HG03521 (cell line): ENCODE data around the gene BCAN.
"Not testable (repeated sequence)": the region's sequence is repeated elsewhere in the genome, so short reads cannot be mapped to it uniquely, and the experiment has no call there.

Experiments used
- ATAC-seq: cut with Tn5 transposase; IDR thresholded peaks from one replicate; pipeline ENCODE4 v1.9.1; 2021; ENCODE audit warnings: mild to moderate bottlenecking, moderate library complexity; ENCODE audit not compliant: unreplicated experiment

Gene BCAN

DNA sequence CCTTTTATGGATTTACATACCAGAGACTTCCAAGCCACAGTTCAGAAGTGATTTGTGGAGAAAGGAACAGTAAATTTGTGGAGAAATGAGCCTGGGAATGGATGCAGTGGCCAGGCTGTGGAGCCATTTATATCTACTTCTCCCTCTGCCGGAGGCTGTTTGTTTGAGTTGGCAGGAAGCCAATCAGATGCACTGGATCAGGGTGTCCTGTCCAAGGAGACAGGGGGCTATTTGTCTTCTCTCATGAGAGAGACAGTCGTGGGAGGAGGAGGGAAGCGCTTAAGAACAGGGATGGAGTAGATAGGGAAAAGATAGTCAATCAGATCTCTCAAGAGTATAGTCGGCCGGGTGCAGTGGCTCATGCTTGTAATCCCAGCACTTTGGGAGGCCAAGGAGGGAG lies 25.5 kb upstream of the BCAN start:
- ATAC-seq = no peak

DNA sequence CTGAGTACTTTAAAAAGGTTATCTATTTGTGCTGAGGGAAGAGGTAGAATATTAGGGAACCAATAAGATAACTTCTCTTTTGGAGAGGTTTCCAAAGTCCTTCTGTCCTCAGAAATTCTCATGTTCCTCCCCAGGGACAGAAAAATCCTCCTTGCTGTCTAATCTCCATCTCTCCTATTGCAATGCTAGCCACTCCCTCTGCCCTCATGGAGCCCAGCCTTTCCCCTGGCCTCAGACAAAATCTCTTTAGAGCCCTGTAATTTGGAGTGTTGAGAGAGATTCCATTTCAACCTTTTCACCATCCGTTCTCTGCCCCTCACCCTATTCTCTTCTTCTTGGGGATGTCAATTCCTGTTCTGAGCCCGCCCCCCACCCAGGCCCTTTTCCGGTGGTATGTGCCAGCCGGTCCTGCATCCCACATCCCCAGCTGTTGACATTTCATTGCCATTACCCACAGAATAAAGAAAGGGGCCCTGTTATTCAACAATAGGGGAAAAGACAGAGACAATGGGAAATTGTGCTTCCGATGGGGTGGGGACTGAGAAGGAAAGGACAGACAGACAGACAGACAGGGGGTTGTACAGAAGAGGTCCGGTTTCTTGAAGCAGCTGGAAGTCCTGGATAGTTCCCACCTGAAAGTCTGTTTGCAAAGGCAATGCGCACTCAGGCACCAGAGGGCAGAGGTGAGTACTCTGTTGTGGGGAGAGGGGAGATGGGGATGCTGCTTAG lies 22.9 kb upstream of the BCAN start, which contains the start of gene HAPLN2:
TSS of gene HAPLN2 (plus strand) at position 563 of the 729 bp plus-strand sequence. CDS start 4,076 bp downstream, outside the sequence.
- no peak for ATAC-seq

DNA sequence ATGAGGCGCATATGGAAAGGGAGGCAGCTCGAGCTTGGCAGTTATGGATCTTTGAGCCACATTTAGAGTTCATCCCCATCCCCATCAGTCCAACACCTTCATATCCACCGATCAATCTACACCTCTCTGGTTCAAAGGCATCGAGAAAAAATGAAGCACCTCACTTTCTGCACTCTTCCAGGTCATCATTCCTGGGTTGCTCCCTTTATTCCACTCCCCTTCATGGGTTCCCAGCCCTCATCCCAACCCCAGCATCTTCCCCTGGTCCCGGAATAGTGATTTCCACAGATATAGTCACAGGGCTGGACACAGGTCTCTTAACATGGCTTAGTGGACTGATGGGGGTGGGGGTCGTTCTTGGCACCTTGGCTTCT lies 22.3 kb upstream of the BCAN start:
- no peak for ATAC-seq

DNA sequence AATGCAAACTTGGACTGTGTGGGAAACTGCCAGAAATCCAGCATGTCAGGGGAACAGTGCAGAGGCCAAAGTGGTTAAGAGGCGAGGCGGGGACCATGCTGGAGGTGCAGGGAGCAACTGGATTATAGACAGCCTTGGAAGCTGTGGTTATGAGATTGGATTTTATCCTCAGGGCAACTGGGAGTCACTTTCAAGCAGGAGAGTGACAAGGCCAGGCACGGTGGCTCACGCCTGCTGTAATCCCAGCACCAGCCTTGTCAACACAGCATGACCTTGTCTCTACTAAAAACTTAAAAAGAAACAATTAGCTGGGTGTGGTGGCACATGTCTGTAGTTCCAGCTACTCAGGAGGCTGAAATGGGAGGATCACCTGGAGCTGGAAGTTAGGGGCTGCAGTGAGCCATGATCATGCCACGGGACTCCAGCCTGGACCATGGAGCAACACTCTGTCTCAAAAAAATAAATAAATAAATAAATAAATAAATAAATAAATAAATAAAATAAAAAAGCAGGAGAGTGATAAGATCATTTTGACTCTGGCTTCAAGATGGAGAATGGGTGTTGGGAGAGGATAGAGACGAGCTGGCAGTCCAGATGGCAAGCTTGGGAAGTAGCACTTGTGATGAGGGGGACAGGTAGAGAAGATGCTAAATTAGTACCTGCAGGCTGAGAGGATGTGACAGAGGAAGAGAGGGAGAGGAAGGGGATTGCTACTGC lies 19.2 kb upstream of the BCAN start:
- ATAC-seq = no peak

DNA sequence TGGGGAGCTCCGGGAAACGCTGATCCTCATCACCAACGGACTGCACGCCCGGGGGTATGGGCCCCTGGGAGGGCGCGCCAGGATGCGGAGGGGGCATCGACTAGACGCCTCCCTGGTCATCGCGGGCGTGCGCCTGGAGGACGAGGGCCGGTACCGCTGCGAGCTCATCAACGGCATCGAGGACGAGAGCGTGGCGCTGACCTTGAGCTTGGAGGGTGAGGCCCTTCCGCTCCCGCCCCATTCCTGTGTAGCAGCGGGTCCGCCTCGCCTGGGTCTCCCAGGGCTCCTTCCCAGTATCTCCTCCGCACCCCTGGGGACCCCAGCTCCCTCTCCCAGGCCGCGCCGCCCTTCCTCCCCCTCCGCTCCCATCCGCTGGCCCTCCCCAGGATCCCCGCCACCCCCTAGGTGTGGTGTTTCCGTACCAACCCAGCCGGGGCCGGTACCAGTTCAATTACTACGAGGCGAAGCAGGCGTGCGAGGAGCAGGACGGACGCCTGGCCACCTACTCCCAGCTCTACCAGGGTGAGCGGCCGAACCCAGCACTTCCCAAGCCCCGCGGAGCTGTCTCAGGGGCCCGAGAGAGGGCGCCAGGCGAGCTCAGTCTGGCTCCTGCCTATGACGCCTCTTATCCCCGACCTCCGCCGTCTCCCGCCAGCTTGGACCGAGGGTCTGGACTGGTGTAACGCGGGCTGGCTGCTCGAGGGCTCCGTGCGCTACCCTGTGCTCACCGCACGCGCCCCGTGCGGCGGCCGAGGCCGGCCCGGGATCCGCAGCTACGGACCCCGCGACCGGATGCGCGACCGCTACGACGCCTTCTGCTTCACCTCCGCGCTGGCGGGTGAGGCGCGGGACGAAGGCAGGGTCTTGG lies 17.7 kb upstream of the BCAN start:
- ATAC-seq = no peak

DNA sequence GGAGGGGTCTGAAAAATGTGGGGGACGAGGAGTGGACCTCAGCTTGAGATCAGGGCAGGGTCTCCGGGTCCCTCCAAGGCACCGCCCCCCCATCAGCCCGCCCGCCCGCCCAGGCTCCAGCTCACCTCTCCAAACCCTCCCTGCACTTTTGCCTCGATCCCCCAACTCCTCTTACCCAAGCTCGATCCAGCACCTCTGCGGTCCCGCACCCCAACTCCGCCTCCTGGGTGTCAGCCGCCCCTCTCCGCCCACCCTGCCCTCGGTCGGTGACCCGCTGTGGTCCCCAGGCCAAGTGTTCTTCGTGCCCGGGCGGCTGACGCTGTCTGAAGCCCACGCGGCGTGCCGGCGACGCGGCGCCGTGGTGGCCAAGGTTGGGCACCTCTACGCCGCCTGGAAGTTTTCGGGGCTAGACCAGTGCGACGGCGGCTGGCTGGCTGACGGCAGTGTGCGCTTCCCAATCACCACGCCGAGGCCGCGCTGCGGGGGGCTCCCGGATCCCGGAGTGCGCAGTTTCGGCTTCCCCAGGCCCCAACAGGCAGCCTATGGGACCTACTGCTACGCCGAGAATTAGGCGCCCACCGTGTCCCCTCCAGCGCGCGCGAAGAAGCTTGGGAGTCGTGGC lies 17.0 kb upstream of the BCAN start:
- ATAC-seq = no peak

DNA sequence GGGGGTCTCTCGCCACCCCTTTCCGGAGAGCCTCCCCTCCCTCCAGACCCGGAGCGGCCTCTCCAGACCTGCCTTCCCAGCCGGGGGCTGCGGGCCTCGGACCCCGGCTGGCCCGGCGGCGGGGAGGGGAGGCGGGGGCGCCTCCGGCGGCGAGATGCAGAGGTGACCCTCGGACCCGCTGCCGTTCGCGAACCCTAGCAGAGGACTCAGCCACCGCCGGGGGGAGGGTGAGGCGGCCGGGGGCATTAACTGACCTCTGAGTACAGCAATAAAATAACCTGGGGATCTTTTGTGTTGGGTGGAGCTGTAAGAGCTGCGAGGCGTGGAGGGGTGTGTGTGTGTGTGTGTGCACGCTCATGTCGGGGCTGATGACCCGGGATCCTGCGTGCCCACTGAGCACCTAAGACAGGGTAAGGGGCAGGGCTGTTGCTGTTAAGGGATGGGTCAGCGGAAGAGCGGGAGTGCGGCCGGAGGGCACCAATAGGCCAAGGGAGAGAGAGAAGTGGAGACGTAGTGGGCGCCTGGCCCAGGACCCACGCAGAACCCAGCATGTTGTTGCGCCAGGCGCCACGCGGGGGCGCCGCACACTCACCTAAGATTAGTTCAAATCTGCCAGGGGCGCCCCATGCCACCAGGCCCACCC lies 16.4 kb upstream of the BCAN start:
- ATAC-seq = no peak

DNA sequence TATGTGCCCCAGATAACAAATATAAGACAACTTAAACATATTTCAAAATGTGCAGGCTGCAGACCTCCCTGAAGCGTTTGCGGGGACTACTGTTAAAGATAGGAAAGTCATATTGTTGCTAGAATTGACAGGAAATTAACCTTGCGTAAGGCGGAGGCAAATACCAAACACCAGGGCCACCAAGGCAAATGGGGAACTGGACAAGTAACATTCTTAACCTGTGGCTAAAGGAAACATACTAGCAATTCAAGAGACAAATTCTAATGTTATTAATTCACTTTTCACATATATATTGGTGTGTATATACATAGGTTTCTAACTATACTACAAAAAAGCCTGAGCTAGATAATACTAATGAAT lies 15.9 kb upstream of the BCAN start:
- no peak for ATAC-seq

DNA sequence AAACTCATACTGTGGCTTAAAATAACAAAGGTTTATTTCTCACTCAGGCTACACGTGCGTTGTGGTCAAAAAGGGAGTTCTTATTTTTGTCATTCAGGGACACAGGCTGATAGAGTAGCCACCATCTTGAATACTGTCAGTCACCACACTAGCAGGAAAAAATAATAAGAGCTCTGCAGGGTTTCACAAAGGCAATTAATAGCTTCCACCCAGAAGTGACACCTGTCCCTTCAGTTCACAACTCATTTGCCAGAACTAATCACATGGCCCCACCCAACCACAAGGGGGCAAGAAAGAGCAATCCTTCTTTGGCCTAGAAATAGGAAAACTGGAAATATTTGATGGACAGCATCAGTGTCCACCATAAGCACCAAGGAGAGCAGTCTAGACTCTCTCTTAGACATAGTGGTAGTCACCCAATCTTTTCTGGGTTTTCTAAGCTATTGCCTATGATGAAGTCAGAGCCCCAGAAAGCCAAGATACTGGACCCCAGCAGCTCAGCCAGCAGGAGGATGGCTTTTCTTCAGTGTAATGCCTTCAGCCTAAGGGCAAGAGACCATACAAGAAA lies 14.5 kb upstream of the BCAN start:
- ATAC-seq = no peak

DNA sequence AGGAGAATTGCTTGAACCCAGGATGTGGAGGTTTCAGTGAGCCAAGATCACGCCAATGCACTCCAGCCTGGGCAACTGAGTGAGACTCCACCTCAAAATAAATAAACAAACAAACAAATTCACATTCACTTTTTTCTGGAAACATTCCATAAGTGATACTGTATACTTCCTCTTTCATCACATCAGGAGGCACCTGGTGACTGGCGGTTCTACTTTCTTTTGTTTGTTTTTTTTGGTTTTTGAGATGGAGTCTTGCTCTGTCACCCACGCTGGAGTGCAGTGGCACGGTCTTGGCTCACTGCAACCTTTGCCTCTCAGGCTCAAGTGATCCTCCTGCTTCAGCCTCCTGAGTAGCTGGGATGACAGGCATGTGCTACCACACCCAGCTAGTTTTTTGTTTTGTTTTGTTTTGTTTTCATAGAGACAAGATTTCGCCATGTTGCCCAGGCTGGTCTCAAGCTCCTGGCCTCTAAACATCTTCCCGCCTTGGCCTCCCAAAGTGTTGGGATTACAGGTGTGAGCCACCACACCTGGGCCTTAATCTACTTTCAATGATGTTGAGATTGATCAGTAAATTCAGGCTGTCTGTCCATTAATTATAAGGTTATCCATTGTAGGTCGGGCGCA lies 12.0 kb upstream of the BCAN start:
- no peak for ATAC-seq

DNA sequence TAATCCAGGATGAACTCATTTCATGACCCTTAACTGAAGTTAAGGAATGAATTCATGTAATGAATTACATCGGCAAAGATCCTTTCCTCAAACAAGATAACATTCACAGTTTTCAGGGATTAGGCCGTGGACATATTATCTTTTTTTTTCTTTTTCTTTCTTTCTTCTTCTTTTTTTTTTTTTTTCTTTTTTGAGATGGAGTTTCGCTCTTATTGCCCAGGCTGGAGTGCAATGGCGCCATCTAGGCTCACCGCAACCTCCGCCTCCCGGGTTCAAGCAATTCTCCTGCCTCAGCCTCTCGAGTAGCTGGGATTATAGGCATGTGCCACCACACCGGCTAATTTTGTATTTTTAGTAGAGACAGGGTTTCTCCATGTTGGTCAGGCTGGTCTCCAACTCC lies 10.8 kb upstream of the BCAN start:
- ATAC-seq = not testable (repeated sequence)

DNA sequence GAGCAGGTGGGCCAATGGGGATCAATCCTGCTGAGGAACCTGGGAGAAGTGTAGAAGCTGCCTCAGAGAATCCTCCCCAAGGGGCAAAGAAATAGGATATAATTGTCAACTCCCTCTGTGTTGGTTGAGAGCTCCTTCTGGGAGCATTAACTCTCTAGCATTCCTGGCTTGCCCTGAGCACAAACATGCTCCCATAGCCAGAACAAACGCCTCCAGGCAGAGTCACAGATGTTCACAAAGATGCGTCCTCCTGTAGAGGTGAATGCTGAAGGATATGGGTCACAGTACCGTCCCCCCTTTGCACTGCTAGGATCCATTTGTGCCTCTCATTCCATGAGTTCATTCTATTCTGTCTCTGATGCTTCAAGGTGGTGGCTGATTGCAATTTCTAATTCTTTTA lies 9.6 kb upstream of the BCAN start:
- no peak for ATAC-seq

DNA sequence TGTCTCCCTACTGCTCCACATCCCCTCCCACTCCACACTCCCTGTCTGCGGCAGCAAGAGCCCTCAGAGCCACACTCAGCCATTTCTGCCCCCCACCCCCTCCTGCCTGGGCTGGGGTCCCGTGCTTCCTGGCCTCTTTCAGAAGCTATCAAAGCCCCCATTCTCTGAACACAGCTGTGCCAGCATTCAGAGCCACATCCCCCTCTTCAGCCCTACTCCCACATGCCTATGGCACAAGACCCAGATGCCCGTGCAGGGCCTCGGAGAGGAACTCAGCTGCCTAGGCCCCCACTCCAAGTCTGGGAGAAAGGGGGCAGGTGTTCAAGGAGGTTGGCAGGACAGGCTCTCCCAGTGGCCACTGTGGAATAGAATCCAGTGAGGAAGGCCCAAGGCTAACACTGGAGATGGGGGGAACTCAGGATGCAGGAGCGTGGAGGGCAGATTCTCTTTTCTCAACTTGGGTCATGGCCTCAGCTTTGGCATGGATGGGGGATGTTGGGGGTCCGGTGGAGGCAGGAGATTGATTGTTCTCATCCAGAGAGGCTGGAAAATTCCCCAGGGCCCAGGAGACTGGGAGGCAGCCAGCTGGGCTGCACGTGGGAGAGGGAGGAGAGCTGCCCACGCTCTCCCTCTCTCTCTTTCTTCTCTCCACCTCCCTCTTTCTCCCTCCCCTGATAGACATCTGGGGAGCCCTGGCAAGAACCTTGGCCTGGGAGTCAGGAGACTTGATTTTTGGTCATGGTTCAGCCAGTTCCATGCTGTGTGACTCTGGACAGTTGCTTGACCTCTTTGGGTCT lies 3.5 kb upstream of the BCAN start:
- ATAC-seq = no peak

DNA sequence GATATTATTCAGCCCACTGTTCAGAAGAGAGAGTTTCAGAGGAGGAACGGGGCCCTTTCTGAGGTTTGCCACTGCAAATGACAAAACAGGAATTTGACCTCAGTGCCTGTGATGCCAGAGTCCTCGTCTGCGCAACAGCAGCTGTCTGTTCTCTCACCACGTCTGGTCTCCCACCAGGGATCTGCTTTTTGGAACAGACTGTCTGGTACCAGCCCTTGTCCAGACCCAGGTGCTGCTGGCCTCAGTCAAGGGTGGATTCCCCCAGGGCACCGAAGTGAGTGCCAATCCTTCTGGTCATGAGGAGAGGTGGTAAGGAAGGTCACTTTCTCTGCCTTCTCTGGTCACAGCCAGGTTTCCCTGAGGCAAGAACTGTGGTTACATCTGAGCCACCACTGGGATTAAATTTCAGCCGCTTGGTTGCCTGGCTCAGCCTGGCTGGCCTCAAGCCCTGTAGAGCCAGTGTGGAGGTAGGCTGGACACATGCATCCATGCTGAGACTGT lies 2.3 kb upstream of the BCAN start:
- no peak for ATAC-seq

DNA sequence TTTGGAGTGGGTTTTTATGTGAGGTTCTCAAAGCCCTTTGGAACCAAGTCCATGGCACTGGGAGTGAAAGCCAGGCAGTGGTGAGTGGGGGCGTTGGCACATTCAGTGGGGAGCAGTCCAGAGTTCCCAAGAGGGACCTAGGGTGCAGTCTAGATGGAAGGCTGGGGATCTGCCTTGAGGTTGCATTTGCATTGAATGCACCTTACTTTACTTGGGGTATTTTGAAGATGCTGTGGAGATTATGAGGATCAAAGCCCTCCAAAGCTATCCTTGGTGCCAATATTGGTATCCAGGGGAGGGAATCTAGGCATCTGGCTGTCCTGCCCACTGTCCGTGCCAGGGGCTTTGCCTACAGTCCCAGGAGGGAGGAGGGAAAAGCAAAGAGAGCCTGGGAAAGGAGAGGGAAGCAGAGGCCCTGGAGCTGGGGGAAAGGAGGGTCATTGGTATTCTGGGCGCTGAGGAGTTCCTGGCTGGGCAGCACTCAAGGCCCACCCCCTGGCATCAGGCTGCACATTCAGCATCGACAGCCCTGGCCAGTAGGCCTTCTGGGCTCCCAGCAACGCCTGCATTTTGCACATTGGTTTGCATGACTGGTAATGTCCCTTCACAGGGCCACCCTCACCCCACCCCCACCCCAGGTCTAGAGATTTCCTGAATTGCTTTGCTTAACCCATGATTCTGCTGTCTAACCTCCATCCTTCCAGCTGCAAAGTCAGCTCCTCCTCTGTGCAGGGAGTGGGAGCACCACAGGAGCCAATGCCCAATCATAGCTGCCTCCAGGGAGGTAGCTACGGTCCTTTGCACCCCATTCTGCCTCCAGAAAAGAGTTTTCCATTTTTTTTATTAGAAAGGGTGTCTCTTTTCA lies 843 bp upstream of the BCAN start:
- no peak for ATAC-seq

DNA sequence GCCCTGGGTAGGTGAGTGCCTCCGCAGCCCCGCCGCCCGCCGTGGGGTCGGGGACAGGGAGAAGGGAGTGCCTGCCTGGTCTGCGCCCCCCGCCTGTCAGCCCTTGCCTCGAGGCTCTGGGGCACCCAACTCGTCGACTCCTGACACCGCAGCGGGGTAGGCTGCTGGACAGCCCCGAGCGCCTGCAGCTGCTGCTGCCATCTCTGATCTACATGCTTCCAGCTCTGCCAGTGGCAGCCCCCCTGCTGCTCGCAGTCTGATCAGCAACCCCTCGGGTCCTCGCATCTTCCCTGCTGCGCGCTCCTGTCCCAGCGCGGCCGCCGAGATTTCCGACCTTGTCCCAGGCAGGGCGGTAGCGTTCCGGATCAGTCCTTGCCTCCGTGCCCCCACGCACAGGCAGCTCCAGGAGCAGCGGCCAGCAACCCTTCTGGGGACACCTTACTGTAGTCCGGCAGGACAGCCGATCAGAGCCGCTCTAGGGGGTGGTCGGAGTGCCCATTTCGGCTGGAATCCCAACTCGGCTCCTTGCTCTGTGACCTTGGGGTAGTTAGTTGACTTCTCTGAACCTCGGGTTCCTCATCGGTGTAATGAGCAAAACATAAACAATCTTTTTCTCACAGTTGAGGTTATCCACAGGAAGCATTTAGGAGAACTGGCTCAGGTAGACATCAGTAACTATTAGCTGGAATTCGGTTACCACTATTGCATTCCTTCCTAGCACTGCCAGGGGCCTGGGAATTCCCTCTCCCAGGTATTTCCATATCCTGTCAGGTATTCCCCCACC lies 540 bp downstream of the BCAN start:
- no peak for ATAC-seq

DNA sequence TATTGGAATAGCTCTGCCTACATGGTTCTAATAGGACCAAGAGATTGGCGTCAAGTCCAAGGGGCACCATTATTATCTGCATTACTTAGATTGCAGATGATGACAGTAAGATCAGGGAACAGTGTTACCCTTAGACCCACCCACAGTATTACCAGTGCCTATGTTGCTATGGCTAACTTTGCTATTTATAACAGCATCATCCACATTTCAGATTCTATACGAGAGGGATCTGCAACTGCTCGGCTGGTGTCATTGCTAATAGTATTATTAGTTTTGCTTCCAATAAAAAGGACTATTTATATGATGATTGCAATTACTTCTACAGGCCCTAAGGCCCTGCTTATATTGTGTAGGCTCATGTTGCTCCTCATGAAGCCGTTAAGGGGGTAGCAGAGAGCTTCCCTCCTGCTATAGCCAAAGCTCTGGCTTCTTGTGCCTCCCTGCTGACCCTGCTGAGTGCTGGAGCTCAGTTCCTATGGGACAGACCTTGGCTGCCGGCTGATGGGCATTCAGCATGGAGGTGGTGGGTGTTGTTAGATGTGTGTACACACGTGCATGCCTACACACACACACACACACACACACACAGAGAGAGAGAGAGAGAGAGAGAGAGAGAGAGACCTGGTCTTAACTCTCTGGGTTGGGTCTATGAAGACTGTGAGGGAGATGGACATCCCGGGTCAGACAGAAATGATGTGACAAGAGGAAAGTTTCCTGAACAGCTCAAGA lies 1.3 kb downstream of the BCAN start:
- no peak for ATAC-seq
